HepG2 (cell line): ENCODE data around the gene PRKAR2A. TPM values are rescaled to one million over a fixed set of nuclear protein-coding genes. Genes with fewer than 3 reads are reported as not detected.

Experiments used
- BORCS8-MEF2B ChIP-seq: sonication (generic); formaldehyde crosslinking; IDR thresholded peaks from 2 replicates; pipeline ENCODE4 v1.8.0; 2022; ENCODE audit warnings: mild to moderate bottlenecking, missing genetic modification reagents
- HNF4A ChIP-seq: sonication (generic); formaldehyde crosslinking; IDR thresholded peaks from 2 replicates; pipeline ENCODE4 v1.4.0; 2020; ENCODE audit warnings: missing genetic modification reagents
- KAT7 ChIP-seq: IDR thresholded peaks from 2 replicates; pipeline ENCODE4 v1.6.1; 2018; ENCODE audit warnings: borderline replicate concordance, missing compliant biosample characterization
- MLLT10 ChIP-seq: sonication (generic); formaldehyde crosslinking; IDR thresholded peaks from 2 replicates; pipeline ENCODE4 v1.4.0; 2020; ENCODE audit warnings: missing genetic modification reagents
- SNRNP70 ChIP-seq: fragments of 200-400 bp; formaldehyde crosslinking; IDR thresholded peaks from 2 replicates; pipeline ENCODE4 v1.6.1; 2017; ENCODE audit warnings: mild to moderate bottlenecking, low read depth, low read length, moderate library complexity
- THAP11 ChIP-seq: IDR thresholded peaks from 2 replicates; pipeline ENCODE4 v1.6.1; 2016; ENCODE audit warnings: missing biosample characterization, missing genetic modification reagents
- U2AF1 ChIP-seq: fragments of 200-400 bp; formaldehyde crosslinking; optimal IDR thresholded peaks from 2 replicates; pipeline ENCODE3; 2017; ENCODE audit warnings: mild to moderate bottlenecking, low read depth, low read length
- ZBTB7A ChIP-seq: sonication (generic); formaldehyde crosslinking; IDR thresholded peaks from 2 replicates; pipeline ENCODE4 v1.8.0; 2022; ENCODE audit warnings: mild to moderate bottlenecking, missing genetic modification reagents
- ZFX ChIP-seq: sonication (generic); formaldehyde crosslinking; IDR thresholded peaks from 2 replicates; pipeline ENCODE4 v1.4.0; 2020; ENCODE audit warnings: mild to moderate bottlenecking, low read depth, missing genetic modification reagents, moderate library complexity
- ZNF232 ChIP-seq: sonication (generic); formaldehyde crosslinking; IDR thresholded peaks from 2 replicates; pipeline ENCODE4 v1.4.0; 2020; ENCODE audit warnings: missing genetic modification reagents, borderline replicate concordance
- ZNF331 ChIP-seq: sonication (generic); formaldehyde crosslinking; IDR thresholded peaks from 2 replicates; pipeline ENCODE4 v1.4.0; 2020; ENCODE audit warnings: missing genetic modification reagents
- ZNF432 ChIP-seq: sonication (generic); formaldehyde crosslinking; IDR thresholded peaks from 2 replicates; pipeline ENCODE4 v1.5.0; 2020; ENCODE audit warnings: missing genetic modification reagents, mild to moderate bottlenecking, borderline replicate concordance
- ZNF816 ChIP-seq: sonication (generic); formaldehyde crosslinking; IDR thresholded peaks from 2 replicates; pipeline ENCODE4 v1.8.0; 2022; ENCODE audit warnings: missing genetic modification reagents, mild to moderate bottlenecking, borderline replicate concordance
- polyA plus RNA-seq, 8 experiments: library from polyadenylated mRNA; depleted of rRNA in 3 of 8; stranded (reverse) in 7 of 8; unstranded in 1 of 8; fragments of >200 nt; fragmentation: Illumina TruSeq in 4 of 8; extraction: Trizol in 4 of 8; gene quantifications; 2 replicates each; pipeline versions ENCODE4 v1.2.1 to v1.2.3, GENCODE V29; 2011 to 2016; ENCODE audit warnings: low read depth in 4 of 8, missing spikeins in 1 of 8, mixed read lengths in 1 of 8; ENCODE audit not compliant: insufficient read depth in 1 of 8
- total RNA-seq, 5 experiments: library from RNA; depleted of rRNA; stranded (reverse); fragments of >200 nt; fragmentation: Illumina TruSeq; extraction: Trizol; gene quantifications; 2 replicates each; pipeline ENCODE4 v1.2.3, GENCODE V29; 2016; ENCODE audit warnings: low read depth in 1 of 5
- TF ChIP-seq, protein P1 (sequence below): sonication (generic); formaldehyde crosslinking; IDR thresholded peaks from 2 replicates; pipeline ENCODE4 v1.5.0; 2020; ENCODE audit warnings: mild to moderate bottlenecking, low read depth, missing genetic modification reagents, borderline replicate concordance
- TF ChIP-seq, protein P2 (sequence below): fragments of 450-650 bp; IDR thresholded peaks from 2 replicates; pipeline ENCODE4 v1.6.1; 2016
- TF ChIP-seq, protein P3 (sequence below): sonication (generic); formaldehyde crosslinking; IDR thresholded peaks from 2 replicates; pipeline ENCODE4 v1.5.0; 2020; ENCODE audit warnings: mild to moderate bottlenecking, missing genetic modification reagents, borderline replicate concordance
- TF ChIP-seq, protein P4 (sequence below): sonication (generic); formaldehyde crosslinking; conservative IDR thresholded peaks from 2 replicates; pipeline ENCODE4 v1.8.0; 2022; ENCODE audit warnings: low read depth, missing genetic modification reagents

The PRKAR2A gene
- total and polyA plus RNA-seq, 2 of the 13 experiments (the other 11 are each of a cell fraction or from before 2014, with no cell fraction given) = 11.8 to 29.2 TPM

DNA sequence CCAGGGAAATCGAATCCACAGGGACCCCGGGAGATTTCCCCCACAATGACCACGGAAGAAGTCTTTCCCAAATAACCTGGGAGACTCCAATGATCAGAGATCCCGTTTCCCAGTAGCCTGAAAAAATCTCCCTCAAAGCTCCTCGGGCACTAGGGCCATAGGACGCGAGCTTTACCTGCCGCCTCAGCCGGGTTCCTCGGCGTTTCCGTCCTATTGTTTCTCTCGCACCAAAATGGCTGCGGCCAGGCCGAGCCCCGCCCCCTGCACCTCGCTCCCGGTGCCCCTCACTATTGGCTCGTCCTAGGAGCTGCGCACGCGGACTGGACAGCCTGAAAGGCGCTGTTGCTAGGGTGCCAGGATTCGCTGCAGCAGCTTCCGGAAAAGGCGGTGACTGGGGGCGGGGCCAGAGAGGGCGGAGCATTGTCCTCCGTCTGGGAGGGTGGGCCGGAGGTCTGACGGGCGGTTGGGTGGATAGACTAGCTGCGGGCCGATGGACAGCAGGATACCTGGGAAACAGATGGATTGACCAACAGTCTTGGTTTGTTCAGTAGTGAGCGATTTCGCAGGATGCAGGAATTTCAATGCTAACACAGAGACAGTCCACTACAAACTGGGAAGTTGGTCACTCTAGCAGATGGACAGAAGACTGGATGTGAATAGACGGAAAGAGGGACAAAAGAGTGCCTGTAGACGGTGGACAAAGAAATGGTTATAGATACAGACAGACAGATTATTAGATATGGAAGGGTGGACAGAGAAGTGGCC, 130.5 kb downstream of the PRKAR2A start, which contains the start of gene IP6K2 (continued):
- TF ChIP-seq THAP11 (peak; percentile 85), MLLT10 (no peak), ZNF331 (0 out of 2 replicates have a peak, but pooled peaks have one; percentile 10), BORCS8-MEF2B (no peak), ZNF816 (CRISPR knock-in tag) (no peak), U2AF1 (no peak), ZNF232 (CRISPR knock-in tag) (no peak), ZNF432 (no peak), ZBTB7A (CRISPR knock-in tag) (no peak), HNF4A (no peak), KAT7 (CRISPR knock-in tag) (no peak), ZFX (peak; percentile 52), SNRNP70 (no peak)
- TF ChIP-seq, protein P1, sequence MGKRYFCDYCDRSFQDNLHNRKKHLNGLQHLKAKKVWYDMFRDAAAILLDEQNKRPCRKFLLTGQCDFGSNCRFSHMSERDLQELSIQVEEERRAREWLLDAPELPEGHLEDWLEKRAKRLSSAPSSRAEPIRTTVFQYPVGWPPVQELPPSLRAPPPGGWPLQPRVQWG = no peak
- TF ChIP-seq, protein P2, sequence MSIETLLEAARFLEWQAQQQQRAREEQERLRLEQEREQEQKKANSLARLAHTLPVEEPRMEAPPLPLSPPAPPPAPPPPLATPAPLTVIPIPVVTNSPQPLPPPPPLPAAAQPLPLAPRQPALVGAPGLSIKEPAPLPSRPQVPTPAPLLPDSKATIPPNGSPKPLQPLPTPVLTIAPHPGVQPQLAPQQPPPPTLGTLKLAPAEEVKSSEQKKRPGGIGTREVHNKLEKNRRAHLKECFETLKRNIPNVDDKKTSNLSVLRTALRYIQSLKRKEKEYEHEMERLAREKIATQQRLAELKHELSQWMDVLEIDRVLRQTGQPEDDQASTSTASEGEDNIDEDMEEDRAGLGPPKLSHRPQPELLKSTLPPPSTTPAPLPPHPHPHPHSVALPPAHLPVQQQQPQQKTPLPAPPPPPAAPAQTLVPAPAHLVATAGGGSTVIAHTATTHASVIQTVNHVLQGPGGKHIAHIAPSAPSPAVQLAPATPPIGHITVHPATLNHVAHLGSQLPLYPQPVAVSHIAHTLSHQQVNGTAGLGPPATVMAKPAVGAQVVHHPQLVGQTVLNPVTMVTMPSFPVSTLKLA = peak; percentile 50
- TF ChIP-seq, protein P3, sequence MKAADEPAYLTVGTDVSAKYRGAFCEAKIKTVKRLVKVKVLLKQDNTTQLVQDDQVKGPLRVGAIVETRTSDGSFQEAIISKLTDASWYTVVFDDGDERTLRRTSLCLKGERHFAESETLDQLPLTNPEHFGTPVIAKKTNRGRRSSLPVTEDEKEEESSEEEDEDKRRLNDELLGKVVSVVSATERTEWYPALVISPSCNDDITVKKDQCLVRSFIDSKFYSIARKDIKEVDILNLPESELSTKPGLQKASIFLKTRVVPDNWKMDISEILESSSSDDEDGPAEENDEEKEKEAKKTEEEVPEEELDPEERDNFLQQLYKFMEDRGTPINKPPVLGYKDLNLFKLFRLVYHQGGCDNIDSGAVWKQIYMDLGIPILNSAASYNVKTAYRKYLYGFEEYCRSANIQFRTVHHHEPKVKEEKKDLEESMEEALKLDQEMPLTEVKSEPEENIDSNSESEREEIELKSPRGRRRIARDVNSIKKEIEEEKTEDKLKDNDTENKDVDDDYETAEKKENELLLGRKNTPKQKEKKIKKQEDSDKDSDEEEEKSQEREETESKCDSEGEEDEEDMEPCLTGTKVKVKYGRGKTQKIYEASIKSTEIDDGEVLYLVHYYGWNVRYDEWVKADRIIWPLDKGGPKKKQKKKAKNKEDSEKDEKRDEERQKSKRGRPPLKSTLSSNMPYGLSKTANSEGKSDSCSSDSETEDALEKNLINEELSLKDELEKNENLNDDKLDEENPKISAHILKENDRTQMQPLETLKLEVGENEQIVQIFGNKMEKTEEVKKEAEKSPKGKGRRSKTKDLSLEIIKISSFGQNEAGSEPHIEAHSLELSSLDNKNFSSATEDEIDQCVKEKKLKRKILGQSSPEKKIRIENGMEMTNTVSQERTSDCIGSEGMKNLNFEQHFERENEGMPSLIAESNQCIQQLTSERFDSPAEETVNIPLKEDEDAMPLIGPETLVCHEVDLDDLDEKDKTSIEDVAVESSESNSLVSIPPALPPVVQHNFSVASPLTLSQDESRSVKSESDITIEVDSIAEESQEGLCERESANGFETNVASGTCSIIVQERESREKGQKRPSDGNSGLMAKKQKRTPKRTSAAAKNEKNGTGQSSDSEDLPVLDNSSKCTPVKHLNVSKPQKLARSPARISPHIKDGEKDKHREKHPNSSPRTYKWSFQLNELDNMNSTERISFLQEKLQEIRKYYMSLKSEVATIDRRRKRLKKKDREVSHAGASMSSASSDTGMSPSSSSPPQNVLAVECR = peak; percentile 84; the same call in 1 of the 2 replicates
- TF ChIP-seq, protein P4, sequence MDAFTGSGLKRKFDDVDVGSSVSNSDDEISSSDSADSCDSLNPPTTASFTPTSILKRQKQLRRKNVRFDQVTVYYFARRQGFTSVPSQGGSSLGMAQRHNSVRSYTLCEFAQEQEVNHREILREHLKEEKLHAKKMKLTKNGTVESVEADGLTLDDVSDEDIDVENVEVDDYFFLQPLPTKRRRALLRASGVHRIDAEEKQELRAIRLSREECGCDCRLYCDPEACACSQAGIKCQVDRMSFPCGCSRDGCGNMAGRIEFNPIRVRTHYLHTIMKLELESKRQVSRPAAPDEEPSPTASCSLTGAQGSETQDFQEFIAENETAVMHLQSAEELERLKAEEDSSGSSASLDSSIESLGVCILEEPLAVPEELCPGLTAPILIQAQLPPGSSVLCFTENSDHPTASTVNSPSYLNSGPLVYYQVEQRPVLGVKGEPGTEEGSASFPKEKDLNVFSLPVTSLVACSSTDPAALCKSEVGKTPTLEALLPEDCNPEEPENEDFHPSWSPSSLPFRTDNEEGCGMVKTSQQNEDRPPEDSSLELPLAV = no peak
